Esophagus mucosa (tissue), 1 donor: Measurements from ENCODE around the gene CAMK2B. TPM values are rescaled to one million over a fixed set of nuclear protein-coding genes. Genes with fewer than 3 reads are reported as not detected.
"Not testable (repeated sequence)": the region's sequence is repeated elsewhere in the genome, so short reads cannot be mapped to it uniquely, and the experiment has no call there.

ENCODE experiments used
- ATAC-seq: fragments of 200-7000 bp; cut with Tn5 transposase; one replicate; pipeline ENCODE4 v1.9.1; 2020
- total RNA-seq: library from RNA; stranded (reverse); gene quantifications from one replicate; pipeline ENCODE4 v1.2.4, GENCODE V29; 2023
- donor health status: DM: yes; HTN: yes; CAD: no.

CAMK2B gene
- total RNA-seq, 1 donor from 2014 or later: 1.1 TPM

DNA sequence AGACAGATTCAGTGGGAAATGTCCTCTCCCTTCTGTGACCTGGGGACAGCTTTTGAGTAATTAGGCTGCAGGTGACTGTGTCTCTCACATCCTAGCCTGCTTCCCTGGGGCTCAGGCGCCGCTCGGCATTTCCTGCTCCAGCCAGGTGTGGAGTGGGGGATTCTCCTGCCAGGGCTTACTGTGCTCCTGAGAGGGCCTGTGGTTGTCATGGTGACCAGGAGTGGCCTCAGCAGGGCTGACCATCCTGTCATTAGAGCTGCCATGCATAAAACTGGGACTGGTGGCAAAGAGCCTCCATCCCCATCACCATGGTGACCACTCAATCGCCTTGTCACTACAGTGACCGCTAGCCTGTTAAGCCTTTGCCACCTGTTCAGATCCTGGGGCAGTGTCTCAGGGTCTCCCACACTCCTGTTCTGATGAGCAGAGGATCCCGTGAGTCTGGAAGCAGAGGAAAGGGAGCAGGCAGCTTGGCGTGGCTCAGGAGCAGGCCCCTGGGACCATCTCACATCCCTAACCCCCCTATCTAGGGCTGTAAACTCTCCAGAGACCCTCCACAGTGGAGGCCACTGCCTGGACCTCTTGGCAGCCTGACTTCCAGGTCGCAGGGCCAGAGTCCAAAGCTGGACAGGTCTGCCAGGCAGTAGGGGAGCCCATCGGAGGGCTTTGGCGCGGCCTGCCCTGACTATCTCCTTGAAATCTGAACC is 136.0 kb downstream of the CAMK2B start, which contains the start of gene GCK:
GCK (minus strand) TSS at position 154 of the 707 bp plus-strand sequence. CDS start 486 bp downstream, outside the sequence.
- ATAC-seq: no peak

DNA sequence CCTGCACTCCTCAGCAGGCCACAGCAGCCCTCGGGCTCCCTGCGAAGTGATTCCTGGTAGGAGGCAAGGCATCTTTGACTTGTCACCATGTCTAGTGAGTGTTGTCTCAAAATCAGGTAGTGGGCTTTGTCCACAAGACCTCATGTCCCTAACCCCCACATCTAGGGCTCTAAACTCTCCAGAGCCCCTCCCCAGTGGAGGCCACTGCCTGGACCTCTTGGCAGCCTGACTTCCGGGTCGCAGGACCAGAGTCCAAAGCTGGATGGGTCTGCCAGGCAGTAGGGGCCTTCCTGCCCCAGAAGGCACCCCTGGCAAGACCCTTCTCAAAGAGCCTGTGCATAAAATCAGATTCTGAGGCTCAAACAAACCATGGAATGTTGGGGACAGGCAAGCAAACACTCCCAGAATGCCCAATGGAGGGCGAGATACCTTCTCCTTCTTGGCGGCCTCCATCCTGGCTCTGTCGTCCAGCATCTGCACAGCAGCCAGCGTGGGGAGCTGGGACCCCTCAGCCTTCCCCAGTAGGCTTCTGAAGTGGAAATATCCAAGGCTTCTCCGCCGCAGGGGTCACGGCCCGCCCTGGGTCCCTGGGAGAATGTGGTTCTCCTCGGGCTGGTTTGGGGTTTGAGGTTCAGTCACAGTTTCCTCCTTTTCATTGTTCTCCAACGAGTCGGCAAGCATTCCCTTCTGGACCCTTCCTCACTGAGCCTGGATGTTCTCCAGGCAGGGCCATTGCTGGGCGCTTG is 136.7 kb downstream of the CAMK2B start:
- ATAC-seq: no peak

GRCh38 chr7:44187636-44188416 is 137.6 kb downstream of the CAMK2B start:
- no peak for ATAC-seq

GRCh38 chr7:44186736-44187135 is 138.7 kb downstream of the CAMK2B start:
- ATAC-seq: no peak

DNA sequence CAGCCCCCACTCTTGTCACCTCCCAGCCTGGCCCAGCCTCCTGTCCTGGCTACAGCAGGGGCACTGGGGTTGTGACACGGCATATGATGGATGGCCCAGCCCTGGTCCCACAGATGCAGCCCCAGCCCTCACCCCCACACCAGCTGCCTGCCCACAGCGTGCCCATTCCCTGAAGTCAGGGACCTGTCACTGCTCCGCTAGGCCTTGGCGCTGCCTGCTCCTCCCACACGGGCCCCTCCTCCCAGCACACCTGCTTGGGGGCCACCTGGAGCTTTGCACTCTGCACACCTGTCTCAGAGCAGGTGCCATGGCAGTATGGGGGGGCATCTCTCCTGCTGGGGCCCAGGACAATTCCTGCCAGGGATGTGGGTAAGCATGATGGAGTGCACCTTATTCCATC is 139.7 kb downstream of the CAMK2B start:
- no peak for ATAC-seq

DNA sequence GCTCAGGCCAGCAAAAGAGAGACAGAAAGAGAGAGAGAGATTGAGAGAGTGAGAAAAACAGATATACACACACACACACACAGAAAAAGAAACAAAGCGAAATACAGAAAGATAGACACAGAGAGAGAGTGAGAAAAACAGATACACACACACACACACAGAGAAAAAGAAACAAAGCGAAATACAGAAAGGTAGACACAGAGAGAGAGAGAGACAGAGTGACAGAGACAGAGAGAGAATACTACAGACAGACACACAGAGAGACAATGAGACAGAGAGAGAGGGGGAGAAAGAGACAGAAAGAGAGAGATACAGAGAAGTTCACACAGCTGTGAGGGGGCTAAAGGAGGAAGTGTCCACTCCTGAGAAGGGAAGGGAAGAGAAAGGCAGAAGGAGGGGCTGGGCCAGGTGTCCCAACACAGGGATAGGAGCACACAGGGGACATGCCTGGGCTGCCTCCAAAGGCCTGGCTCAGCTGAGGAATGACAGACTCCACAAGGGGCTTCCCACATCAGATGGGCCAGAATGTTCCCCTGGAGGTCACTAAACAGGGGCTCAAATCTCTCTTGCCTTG is 140.4 kb downstream of the CAMK2B start:
- no peak for ATAC-seq

- peak; percentile 98 for ATAC-seq
Observed at GRCh38 chr7:44184206-44184872, 141.1 kb downstream of the CAMK2B start.

DNA sequence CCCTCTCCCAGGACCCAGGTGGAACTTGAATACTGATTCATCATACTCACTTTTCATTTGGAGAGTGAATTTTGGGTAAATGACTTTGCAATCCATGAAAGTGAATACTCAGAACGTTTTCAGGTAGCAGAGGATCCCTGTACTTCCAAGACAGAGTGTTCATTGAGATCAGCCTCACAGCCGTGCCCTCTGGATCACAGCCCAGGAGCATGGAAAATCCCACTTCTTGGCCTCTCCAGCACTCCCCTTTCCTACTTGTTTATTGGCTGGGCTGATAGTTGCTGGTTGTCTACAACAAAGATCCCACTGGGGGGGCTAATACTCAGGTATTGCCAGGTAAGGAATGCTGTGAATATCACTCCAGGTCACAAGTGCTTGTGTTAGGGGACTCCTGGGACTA is 142.0 kb downstream of the CAMK2B start:
- ATAC-seq: no peak

GRCh38 chr7:44182827-44183226 is 142.6 kb downstream of the CAMK2B start:
- no peak for ATAC-seq

DNA sequence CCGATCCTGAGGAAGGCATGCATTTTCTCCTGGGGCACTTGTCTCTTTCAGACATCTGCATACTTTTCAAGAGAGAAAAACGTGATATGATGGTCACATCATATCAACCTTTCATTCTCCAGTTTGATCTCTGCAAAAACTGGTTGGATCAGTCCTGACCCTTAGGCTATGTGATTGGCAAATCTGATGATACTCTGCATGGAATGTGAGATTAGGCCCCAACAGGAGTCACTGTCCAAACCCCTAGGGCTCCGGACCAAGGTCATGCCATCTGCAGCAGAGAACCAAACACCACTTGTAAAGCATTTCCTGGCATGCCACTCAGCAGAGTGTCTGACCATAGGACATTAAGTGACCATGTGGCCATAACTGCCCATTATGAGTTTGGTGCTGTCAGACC is 144.8 kb downstream of the CAMK2B start:
- no peak for ATAC-seq

GRCh38 chr7:44177570-44178131 is 147.7 kb downstream of the CAMK2B start:
- ATAC-seq: no peak

DNA sequence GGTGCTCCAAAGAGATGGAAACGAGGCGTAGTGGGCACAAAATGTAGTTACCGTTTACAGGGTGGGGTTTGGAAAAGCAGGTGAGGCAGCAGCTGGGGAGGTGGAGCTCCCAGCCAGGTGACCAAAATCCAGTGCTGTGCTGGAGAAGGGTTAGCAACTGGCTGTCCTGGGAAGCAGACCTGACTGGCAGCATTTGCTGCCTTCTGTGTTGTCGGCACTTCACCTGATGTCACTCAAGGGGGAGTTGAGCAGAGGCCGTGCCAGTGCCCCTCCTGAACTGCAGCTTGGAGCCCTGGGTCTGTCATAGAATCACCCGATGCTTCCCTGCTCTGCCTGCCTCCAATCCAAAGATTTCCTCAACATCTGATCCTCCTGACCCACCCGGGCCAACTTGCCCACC is 148.9 kb downstream of the CAMK2B start:
- ATAC-seq: no peak

- ATAC-seq: no peak
Observed at GRCh38 chr7:44175730-44176129, 149.7 kb downstream of the CAMK2B start.

DNA sequence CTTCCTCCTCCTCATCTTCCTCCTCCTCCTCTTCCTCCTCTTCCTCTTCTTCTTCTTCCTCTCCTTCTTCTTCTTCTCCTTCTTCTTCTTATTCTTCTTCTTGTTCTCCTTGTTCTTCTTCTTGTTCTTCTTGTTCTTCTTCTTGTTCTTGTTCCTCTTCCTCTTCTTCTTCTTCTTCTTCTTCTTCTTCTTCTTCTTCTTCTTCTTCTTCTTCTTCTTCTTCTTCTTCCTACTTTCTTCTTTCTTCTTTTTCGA is 150.8 kb downstream of the CAMK2B start:
- not testable (repeated sequence) for ATAC-seq

DNA sequence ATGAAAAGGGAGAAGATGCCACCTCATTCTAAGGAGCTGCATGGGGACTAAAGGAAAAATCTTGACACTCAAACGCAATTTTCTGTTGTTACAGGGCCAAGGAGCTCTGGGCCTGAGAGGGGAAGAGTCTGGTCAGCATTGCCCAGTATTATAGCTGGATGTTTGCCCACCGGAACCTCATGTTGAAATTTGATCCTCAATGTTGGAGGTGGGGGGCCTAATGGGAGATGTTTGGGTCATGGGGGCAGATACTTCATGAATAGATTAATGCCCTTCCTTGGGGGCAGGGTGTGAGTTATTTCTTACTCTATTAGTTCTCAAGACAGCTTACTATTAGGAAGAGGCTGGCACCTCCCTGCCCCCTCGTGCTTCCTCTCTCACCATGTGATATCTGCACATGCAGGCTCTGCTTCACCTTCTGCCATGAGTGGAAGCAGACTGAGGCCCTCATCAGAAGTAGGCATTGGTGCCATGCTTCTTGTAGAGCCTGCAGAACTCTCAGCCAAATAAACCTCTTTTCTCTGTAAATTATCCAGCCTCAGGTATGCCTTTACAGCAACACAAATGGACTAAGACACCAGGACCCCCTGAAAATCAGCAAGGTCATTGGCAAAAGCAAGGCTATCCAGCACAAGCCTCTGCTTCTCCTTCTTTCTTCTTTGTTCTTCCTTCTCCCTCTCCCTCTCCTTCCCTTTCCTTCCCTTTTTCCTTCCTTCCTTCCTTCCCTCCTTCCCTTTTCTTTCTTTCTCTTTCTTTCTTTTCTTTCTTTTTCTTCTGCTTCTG is 151.3 kb downstream of the CAMK2B start:
- ATAC-seq: no peak

- no peak for ATAC-seq
Observed at GRCh38 chr7:44172803-44173424, 152.5 kb downstream of the CAMK2B start.

DNA sequence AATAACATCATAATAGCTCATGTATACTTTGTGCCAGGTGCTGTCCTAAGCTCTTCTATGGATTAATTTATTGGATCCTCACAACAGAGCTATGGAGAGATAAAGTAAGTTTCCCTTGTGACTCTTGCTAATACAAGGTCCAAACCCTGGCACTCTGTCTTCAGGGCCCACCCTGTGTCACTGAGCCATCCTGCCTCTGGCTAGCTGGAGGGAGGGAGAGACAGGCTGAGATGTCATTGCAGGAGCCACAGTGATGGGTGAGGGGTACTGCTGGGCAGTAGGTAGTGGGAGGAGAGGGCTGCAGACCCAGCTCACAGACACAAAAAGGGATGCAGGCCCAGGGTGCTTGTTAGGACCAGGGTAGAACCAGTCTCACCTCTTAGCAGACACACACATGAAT is 153.0 kb downstream of the CAMK2B start:
- no peak for ATAC-seq

DNA sequence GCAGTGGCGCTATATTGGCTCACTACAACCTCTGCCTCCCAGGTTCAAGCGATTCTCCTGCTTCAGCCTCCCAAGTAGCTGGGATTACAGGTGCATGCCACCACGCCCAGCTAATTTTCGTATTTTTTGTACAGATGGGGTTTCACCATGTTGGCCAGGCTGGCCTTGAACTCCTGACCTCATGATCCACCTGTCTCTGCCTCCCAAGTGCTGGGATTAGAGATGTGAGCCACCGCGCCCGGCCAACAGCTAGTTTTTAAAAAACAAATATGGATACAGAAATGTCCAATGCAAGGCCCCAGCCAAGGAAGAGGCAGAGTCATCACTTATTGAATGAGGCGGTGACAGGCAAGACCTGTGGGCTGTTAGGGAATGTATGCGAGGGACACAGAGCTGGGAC is 153.5 kb downstream of the CAMK2B start:
- not testable (repeated sequence) for ATAC-seq

DNA sequence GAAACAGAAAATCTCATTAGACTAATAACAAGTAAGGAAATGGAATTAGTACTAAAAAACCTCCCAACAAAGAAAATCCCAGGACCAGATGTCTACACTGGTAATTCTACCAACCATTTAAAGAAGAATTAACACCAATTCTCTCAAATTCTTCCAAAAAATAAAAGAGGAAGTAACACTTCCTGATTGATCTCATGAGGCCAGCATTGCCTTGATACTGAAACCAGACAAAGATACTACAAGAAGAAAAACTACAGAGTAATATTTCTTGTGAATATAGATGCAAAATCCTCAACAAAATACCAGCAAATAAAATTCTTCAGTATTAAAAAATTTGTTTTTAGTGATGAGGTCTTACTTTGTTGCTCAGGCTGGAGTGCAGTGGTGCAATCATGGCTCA is 157.5 kb downstream of the CAMK2B start:
- ATAC-seq: no peak
